K562 (cell line): ENCODE results near the gene CLEC1A.

ENCODE experiments used
- HNRNPUL1 ChIP-seq: fragments of 200-400 bp; formaldehyde crosslinking; IDR thresholded peaks from 2 replicates; pipeline ENCODE4 v1.6.1; 2017; ENCODE audit warnings: low read length
- KAT7 ChIP-seq: sonication (generic); formaldehyde crosslinking; IDR thresholded peaks from 2 replicates; pipeline ENCODE4 v1.8.0; 2022; ENCODE audit warnings: missing genetic modification reagents, mild to moderate bottlenecking, borderline replicate concordance
- RFX5 ChIP-seq: IDR thresholded peaks from 2 replicates; pipeline ENCODE4 v1.6.1; 2011; ENCODE audit warnings: low read depth, mild to moderate bottlenecking, improper control_type of control experiment, low read length
- ZNF77 ChIP-seq: fragments of 250-450 bp; sonication (Bioruptor Pico); IDR thresholded peaks from 2 replicates; pipeline ENCODE4 v1.5.0; 2020
- TF ChIP-seq, protein P1 (sequence below), 3 experiments: IDR thresholded peaks in 2 of 3; conservative IDR thresholded peaks in 1 of 3; 2 replicates each; pipeline ENCODE4 v1.5.1; 2011 to 2012; ENCODE audit warnings: low read length in 3 of 3, mild to moderate bottlenecking in 3 of 3, control low read depth in 2 of 3, improper control_type of control experiment in 1 of 3, inconsistent platforms in 1 of 3, low read depth in 1 of 3, mixed read lengths in 1 of 3, moderate library complexity in 1 of 3; ENCODE audit not compliant: insufficient read depth in 2 of 3

DNA sequence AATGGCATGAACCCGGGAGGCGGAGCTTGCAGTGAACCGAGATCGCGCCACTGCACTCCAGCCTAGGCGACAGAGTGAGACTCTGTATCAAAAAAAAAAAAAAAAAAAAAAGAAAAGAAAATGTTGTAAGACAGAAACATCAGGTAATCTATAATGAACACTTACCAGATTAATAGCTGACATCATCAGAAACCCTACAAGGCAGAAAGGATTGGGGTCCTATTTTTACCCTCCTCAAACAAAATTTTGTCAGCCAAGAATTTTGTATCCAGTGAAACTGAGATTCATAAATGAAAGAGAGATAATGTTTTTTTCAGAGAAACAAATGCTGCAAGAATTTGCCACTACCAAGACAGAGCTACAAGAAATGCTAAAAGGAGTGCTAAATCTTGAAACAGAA, 14.1 kb downstream of the CLEC1A start:
- TF ChIP-seq, protein P1, sequence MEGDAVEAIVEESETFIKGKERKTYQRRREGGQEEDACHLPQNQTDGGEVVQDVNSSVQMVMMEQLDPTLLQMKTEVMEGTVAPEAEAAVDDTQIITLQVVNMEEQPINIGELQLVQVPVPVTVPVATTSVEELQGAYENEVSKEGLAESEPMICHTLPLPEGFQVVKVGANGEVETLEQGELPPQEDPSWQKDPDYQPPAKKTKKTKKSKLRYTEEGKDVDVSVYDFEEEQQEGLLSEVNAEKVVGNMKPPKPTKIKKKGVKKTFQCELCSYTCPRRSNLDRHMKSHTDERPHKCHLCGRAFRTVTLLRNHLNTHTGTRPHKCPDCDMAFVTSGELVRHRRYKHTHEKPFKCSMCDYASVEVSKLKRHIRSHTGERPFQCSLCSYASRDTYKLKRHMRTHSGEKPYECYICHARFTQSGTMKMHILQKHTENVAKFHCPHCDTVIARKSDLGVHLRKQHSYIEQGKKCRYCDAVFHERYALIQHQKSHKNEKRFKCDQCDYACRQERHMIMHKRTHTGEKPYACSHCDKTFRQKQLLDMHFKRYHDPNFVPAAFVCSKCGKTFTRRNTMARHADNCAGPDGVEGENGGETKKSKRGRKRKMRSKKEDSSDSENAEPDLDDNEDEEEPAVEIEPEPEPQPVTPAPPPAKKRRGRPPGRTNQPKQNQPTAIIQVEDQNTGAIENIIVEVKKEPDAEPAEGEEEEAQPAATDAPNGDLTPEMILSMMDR (IDR thresholded peaks at IDR 0.05 in 2 of 3, conservative IDR thresholded peaks at IDR 0.05 in 1 of 3; ENCODE audit: insufficient read depth in 2 of 3, low read depth in 1 of 3, low read length in 3 of 3), result no peak
- TF ChIP-seq ZNF77 (CRISPR knock-in tag), result no peak
- no peak for TF ChIP-seq HNRNPUL1
- TF ChIP-seq KAT7 (CRISPR knock-in tag), result no peak
- no peak for TF ChIP-seq RFX5
